GM18873 (cell line): Measurements from ENCODE around the gene MEF2C.

Source experiments
- ATAC-seq: cut with Tn5 transposase; IDR thresholded peaks from one replicate; pipeline ENCODE4 v1.9.1; 2021; ENCODE audit warnings: mild to moderate bottlenecking, moderate library complexity, moderate number of reproducible peaks; ENCODE audit not compliant: unreplicated experiment, low FRiP score

Gene MEF2C

DNA sequence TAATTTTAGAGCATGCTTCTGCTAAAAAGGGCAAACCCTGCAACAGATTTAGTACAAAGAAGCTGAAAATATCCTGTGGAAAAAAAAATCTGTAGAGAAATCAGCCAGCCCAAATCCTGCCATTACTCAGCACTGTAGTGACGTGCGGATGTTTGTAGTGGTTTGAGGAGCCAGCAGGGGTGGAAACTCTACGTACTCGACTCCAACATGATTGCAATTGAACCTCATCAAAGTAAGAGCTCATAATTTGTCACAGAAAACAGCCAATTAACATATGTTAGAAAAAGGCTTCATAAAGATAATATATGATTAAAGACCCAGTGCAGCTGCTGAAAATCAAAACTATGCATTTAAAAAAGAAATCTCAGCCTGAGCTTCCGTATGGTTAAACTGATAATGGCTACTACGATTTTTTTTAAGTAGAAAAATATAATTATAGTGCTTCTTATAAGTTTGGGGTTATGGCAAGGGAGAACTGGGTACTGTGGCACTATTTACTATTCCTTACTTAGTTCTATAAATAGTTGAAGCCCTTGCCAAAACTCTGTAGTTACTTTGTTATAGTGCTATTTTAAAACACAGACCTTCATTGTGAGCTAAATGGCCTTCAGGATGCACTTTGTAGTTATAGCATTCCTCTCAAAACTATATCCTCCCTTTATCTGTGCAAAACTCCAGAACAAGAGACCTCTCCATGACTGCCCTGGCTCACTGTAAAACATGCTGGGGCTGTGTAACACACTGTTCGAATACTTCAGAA lies 49.4 kb downstream of the MEF2C start:
- ATAC-seq: no peak

DNA sequence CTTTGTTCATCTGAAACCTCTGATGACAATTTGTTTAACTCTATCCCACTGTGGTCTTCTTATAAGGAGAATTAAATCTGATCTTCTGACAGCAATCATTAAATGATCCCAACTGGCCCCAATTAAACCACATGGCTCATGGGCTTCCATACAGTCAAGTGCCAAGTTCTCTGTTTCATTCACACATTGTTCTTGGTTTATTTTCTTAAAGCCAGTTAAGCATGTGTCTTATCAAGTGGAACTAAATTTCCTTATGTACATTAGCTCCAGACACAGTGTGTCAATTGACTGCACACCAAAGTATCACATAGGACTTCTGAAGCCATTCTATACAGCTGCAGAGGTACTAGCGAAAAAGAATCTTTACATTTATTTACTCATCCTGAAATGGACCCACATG lies 51.2 kb downstream of the MEF2C start:
- no peak for ATAC-seq

DNA sequence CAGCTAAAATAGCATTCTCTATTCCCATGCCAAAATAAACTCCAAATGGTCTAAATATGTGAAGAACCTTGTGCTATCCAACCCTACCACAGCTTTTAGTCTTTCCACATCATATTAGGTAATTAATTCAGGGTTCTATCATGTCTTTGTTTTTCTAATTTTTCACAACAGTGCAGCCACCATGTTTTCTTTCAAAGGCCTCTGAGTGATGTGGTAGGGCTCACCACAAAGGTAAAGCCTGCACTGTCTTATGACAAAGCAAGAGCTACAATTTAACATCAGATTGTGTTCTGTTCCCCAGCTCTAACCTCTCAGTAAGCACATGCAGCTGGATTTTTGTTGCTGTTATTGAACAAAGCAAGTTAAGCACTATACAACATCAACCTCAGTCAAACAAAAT lies 52.4 kb downstream of the MEF2C start:
- ATAC-seq: no peak

DNA sequence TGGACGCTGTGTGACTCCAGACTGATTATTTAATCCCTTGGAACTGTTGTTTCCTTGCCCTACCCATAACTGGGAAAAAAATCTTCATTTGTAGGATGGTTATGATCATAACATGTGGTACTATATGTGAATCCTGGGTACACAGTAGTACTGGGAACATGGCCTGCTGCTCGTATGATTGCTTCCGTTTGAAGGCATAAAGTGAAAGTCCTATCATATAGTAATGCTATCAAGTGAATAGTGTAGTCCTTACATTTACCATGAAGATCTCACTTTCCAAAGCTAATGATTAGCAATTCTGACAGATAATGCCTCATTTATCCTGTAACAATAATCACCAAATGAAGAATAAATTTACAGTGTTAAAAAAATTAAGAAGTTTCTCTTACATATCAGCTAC lies 53.2 kb downstream of the MEF2C start:
- no peak for ATAC-seq

DNA sequence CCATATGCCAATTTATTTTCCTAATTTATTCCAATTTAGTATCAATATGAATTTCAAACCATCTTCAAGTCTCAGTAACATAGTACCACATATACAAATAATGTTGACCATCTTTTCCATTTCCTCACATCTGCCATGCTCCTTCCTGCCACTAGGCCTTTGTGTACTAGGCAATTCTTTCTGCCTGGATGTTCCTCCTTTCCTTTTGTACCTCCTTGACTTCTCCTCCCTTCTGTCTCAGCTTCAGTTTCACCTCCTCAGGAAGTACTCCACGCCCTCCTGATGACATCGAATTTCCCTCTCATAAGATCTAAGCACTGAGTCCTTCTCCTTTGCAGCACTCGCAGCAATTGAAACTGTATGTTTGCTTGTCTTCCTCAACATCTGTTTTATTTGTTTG lies 53.9 kb downstream of the MEF2C start:
- no peak for ATAC-seq

DNA sequence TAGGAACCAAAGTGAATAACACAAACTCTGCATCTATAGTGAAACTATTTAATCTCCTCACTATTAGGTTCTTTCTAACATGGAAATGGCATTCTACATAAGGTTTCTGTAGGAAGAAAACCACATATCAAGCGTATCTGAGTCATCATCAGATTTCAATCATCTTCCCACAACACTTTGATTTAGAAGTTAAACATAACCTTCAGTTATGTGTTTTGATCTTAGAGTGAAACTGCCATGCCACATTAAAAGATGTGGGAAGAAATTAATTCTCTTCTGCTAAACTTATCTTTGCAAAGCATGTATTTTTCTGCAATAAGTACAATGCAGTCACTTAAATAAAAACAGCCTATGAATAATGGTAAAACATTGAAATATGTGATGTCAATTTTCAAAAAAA lies 55.0 kb downstream of the MEF2C start:
- ATAC-seq: no peak

DNA sequence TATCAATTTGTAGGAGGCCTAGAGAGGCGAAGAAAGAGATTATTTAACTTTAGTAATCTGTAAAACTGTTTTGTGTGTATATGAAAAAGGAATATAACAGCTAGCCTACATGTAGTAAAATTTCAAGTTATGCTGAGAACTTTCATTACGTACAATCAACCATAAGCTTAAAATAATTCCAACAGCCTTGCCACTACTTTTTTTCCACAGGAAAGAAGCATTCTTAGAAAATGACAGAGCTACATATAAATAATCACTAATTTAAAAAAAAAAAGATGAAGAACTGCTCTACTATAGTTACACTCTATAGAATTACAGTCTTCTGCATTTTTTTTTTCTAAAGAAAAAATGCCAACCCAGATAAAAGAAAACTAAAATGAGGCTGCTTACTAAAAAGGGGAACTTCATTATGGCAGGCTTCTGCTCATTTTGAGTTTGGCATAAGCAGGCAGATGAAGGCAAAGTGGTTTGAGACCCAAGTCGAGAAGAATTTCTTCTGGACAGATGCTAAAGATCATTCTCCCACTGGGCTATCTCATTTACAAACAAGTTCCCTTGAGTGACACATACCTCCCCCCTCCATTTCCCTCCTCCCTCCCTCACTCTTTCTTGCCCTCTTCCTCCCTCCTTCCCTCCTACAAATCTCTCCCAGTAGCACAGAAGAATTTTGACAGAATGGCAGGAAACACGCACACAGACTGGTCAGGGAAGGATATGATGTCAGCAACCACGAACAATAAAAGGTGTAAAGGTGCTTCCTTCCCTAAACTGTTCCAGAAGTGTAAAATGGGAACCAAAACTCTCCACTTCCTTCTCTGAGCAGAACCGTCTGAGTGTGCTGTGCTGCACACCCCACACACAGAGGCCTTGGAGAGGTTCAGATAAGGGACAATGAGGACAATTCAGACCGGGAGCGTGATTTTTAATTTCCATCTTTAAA lies 56.1 kb downstream of the MEF2C start:
- peak; percentile 62 for ATAC-seq

DNA sequence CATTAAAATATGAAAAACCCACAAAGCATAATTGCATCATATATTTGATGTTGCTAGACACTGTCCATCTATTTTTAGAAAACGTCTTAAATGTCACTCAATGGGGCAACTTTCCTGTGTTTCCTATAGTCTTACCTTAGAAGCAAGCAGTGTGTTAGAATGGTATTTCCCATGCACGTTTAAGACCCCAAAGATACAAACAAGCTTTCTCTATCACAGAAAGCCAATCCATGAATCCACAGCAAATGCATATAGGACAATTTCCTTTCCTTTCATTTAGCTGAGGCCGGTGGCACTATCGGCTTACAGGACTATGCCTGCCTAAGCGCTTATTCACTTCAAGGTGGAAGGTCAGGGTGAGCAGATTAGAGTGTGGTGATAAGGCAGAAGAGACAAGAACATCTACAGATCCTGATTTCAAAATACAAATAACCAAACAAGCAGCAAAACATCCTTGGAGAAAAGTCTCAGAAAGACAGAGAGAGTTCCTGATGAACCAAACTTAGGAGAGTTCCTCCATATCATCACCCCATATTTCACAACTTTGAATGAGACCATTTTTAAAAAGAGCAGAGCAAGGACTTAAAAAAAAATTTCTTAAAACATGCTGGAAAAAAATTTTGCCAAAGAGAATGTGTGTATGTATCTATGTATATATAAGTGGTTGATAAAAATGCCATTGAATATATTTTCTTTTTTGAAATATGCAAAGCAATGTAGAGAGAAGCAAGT lies 57.2 kb downstream of the MEF2C start:
- ATAC-seq: no peak

DNA sequence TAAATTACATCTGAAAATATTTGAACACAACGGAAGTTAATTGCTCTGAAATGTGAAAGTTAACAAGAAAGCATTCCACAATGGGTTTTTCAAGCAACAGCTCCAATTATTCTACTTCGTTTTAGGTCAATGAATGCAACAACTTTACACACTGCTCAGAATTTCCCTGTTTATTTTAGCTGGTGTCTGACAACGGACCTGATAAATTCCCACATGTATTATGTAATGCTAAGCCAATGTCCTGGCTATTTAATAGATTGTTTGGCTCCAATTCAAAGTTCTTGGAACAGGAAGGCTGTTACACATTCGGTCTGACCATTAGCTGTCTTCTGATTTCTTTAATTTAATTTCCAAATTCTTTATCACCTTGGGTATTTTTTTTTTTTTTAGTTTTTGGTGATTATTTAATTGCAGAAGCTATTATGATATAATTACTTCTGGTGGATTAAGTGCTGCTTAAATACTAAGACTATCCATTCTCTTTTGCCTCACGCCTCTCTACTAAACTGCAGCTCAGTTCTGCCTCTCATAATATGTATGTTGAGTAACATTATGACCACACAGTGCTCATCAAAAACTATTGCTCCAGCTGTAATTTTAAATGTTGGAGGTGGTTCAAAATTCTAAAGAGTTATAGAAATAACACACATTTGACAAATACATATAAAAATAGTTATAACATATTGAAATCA lies 57.9 kb downstream of the MEF2C start:
- no peak for ATAC-seq

DNA sequence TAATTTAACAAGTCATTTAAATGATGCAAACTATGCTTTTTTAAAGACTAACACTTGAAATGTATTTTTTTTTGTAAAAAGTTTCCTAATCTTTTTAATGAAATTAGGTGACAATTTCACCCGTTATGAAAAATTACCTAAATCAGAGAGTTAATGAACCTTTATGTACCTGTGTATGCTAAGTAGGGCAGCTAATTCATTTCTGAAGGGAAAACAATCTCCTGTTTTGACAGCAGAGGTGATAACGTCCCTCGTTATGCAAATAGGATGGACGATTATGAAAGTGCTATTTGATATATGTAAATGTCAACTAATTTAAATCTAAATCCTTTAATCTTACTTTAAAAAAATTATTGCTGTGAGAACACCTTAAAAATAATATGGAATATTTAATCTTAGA lies 58.8 kb downstream of the MEF2C start:
- ATAC-seq: no peak

DNA sequence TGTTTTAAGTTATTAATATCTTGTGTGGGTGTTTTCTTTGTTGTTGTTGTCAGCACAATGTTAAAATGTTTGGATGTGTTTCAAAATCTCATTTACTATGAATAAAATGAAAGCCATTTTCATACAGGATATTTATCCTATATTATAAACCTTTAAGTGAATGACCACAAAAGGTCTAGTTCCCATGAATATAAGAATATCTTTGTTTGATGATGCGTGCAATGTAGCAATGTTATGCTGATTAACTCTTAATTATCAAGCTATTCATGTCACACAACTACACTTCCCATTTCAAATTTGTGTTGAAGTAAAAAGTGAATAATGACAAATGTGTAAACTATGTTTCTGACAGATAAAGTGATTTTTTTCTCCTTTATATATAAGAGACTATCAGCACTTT lies 59.8 kb downstream of the MEF2C start:
- ATAC-seq: no peak

DNA sequence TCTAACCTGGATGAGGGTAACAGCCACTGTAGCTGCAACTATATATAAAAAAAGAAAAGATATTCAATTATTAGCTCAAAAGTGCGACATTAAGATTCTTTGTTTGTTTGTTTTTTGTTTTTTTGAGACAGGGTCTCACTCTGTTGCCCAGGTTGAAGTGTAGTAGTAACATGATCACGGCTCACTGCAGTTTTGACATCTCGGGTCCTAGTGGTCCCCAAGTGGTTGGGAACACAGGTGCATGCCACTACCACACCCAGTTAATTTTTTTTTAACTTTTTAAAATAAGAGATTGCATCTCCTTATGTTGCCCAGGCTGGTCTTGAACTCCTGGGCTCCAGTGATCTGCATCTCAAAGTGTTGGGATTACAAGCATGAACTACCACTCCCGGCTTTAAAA lies 61.8 kb downstream of the MEF2C start:
- ATAC-seq: no peak

DNA sequence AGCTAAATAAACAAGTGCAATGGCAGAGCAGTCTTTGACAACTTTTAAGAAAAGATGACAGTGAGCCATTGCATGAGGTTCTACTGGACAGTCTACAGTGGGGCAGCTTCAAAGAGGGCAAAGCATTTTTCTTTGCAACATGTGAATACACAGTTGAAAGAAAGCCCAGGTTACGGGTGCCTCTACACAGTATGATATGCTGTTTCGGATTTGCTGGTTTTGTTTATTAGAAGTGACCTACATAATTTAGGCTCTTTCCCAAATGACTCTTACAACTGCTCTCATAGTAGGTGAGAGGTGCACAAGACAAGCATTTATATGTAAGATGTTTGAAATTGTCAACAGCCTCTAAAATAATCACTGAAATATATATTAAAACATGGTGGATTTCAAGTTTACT lies 62.4 kb downstream of the MEF2C start:
- no peak for ATAC-seq

DNA sequence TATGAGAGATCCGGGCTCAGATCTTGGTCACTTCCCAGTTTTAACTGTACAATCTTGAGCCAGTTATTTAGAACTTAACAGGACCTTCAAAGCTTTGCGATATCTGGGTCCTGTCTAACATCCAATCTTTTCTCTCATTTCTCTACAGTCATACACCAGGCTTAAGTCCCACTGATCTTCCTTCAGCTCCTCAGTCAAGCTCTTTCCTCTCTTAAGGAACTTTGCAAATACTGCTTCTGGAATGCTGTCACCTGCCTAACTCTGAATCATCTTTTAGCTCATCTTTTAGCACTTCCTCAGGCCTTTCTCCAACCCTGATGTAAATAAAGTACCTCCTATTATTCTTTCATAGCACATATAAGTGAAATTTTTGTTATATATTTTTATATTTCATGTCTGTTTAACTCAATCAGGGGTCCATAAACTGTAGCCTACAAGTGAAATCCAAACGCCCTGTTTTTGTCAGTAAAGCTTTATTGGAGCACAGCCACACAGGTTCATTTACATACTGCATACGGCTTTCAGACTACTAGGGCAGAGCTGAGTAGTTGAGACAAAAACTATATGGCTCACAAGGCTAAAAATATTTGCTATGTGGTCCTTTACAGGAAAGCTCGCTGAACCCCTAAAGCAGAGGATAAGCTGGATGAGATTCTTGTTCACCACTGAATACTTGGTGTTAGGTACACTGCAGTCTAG lies 63.5 kb downstream of the MEF2C start:
- ATAC-seq: no peak

DNA sequence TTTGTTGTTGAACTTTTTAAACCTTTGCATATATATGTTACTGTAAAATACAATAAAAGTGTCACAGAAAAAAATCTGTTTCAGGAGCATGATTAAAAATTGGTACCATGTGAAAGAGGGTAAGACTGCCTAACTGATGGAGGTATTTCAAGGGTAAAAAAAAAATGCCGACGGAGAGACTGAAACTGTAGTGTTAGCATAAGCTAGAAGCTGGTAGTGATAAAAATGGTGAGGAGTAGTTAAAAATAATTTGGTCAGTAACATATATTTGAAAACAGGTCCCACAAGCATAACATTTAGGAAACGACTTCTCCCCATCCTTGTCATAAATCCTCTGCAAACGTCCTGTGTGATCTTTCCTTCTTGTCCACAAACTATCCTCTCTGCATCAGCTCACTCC lies 64.7 kb downstream of the MEF2C start:
- ATAC-seq: no peak

DNA sequence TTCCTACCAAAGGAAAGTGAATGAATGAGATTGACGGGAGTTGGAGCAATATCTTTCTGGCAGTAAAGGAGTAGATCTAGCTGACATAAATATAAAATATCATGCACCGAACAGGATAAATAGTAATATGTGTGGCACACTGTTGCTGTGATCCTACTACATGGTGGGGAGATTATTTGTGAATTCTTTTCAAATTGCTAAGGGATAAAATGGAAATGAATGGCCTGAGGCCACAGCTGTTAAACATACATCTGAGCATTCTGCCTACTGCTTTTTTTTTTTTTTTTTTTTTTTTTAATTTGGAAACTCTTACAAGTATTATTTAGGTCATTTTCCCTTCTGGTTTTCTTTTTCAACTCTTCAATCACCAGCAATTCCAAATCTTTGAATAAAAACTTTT lies 66.8 kb downstream of the MEF2C start:
- no peak for ATAC-seq

DNA sequence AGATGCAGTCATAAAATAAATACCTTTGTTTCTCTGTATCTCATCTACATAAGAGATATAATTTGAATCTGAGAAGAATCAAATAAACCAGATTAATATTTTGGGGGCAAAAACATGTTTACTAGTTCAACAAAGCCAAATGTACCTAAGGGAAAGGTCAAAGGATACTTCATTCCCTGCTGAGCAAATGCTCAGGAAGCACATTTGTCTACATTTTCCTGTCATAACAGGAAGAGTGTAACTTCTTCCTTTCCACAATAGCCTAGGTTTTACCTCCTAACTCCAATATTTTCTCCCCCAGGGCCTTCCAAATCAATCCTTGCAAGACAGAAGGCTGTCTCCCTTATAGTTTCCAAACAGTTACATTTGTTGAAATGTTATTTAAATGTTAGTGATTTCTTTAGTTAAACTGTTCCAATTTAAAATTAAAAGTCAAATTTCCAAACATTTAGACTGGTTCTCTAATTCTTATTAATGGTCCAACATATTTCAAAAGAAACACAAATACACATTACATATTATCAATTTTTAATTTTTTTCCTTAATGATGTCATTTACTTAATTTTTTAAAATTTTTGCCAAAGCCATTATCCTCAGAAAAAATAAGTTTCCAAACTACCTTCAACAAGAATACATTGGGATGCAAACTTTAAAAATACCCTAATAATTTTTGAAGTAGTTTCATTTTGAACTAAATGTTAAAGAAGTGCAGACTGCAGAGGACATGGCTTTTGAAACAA lies 67.8 kb downstream of the MEF2C start:
- no peak for ATAC-seq

DNA sequence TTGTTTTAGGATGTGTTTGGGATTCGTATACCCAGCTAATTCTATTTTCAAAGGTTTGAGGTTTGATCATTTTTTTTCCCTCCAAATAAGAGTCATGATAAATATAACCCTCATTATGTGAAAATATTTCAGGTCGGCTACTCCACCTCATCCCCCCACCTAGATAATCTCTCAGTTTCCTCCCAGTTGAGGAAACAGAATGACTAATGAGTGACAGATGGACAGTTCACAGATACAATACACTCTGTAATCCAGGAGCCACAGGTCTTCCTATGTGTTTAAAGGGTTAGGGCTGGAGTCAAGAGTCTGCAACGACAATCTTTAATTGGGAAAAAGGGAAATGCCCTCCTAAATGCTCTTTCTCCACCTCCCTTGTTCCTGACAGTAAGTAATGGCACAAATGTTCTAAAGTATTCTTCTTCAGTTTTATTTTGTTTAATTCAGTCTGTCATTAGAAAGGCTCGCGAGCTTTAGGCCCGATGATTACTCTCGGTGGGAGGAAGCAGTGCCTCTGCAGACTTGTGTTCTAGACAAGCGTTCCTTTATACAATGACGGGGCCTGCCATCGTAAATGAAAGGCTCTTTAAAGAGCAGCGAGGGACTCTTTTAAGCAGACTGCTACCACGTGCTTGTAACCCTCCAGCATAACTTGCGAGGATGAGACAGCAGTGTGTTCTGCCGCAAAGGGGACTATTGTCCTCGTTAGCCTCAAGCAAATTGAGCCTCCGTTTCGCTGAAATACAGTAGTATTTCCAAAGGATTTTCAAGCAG lies 69.0 kb downstream of the MEF2C start:
- no peak for ATAC-seq

DNA sequence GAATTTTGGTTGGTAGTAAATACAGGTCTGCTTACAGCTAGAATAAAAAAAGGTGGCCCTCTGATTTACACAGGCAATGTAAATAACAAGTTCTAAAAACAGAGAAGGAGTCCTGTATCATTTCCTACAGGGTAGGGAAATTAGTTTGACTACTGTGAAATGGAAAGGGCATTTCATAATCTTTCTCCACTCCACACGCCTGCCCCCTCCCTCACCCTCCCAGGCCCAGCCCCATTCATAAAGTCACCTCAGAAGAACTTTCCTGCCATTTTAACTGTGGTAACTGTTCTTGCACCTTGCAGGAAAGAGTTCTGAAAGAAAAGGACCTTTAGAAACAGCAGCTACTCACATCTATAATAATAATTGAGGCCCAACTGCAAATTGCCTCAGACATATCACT lies 69.7 kb downstream of the MEF2C start:
- ATAC-seq: no peak
